GM19043 (cell line): Measurements from ENCODE around the gene ZNF232.
"Not testable (repeated sequence)": the region's sequence is repeated elsewhere in the genome, so short reads cannot be mapped to it uniquely, and the experiment has no call there.

ENCODE experiments used
- ATAC-seq: cut with Tn5 transposase; IDR thresholded peaks from one replicate; pipeline ENCODE4 v1.9.1; 2021; ENCODE audit warnings: low read depth; ENCODE audit not compliant: unreplicated experiment

ZNF232 gene

GRCh38 chr17:5099271-5099670, 12.4 kb downstream of the ZNF232 start:
- no peak for ATAC-seq

GRCh38 chr17:5097101-5097834, 14.4 kb downstream of the ZNF232 start:
- no peak for ATAC-seq

GRCh38 chr17:5096731-5097100, 15.0 kb downstream of the ZNF232 start:
- ATAC-seq: no peak

GRCh38 chr17:5092218-5093010, 19.3 kb downstream of the ZNF232 start:
- no peak for ATAC-seq

- no peak for ATAC-seq
Observed at GRCh38 chr17:5080591-5080990, 31.1 kb downstream of the ZNF232 start.

- peak; percentile 67 for ATAC-seq
Observed at GRCh38 chr17:5078106-5079028, 33.3 kb downstream of the ZNF232 start, which contains the start of gene ZFP3. Gene ZFP3 (plus strand): TSS chr17:5078467. CDS start chr17:5091505, 13,038 bp downstream.

GRCh38 chr17:5077781-5078105, 33.9 kb downstream of the ZNF232 start:
- no peak for ATAC-seq

GRCh38 chr17:5077275-5077674, 34.4 kb downstream of the ZNF232 start:
- not testable (repeated sequence) for ATAC-seq

- ATAC-seq: not testable (repeated sequence)
Observed at GRCh38 chr17:5075472-5075871, 36.2 kb downstream of the ZNF232 start.

- no peak for ATAC-seq
Observed at GRCh38 chr17:5069724-5070123, 42.0 kb downstream of the ZNF232 start.

GRCh38 chr17:5068236-5068635, 43.4 kb downstream of the ZNF232 start:
- no peak for ATAC-seq

- ATAC-seq: no peak
Observed at GRCh38 chr17:5065227-5065744, 46.4 kb downstream of the ZNF232 start.
